HFFc6 (cell line): Measurements from ENCODE around the gene SLC10A7. TPM values are rescaled to one million over a fixed set of nuclear protein-coding genes. Genes with fewer than 3 reads are reported as not detected.
A peak's percentile ranks its signal among the peaks of the same experiment; 100 is the strongest.

Experiments
- DNase-seq: peaks from one replicate; pipeline ENCODE4 v3.0.0-alpha.2; 2018
- H3K27ac Mint-ChIP-seq: 2 replicates; pipeline ENCODE4 v1.8.0; 2020; ENCODE audit warnings: mild to moderate bottlenecking, mixed read lengths
- H3K27me3 Mint-ChIP-seq: 2 replicates; pipeline ENCODE4 v1.8.0; 2021; ENCODE audit warnings: mild to moderate bottlenecking, moderate library complexity, mixed read lengths; ENCODE audit not compliant: insufficient read depth
- H3K36me3 Mint-ChIP-seq: 2 replicates; pipeline ENCODE4 v1.8.0; 2021; ENCODE audit warnings: low read depth, mixed read lengths
- H3K4me1 Mint-ChIP-seq: 2 replicates; pipeline ENCODE4 v1.8.0; 2020; ENCODE audit warnings: low read depth, mixed read lengths
- H3K4me3 Mint-ChIP-seq: 2 replicates; pipeline ENCODE4 v1.8.0; 2020; ENCODE audit warnings: mild to moderate bottlenecking, moderate library complexity, mixed read lengths
- H3K9me3 Mint-ChIP-seq: 2 replicates; pipeline ENCODE4 v1.8.0; 2020; ENCODE audit warnings: mild to moderate bottlenecking, mixed read lengths
- CTCF ChIP-seq: fragments of 200-600 bp; sonication (generic); IDR thresholded peaks from 2 replicates; pipeline ENCODE4 v1.5.0; 2021; ENCODE audit warnings: antibody characterized with exemption, mild to moderate bottlenecking
- total RNA-seq, 6 experiments: library from RNA; stranded (reverse); fragmentation: NEBNext Ultra II Directional; extraction: Animal tissue kit (Norgen Biotek cat#: 25700); gene quantifications; 2 replicates in 1 of 6; 3 replicates in 5 of 6; pipeline ENCODE4 v1.2.3, GENCODE V29; 2021

The SLC10A7 gene
- total RNA-seq, 6 experiments from 2014 or later, result 8.8 to 13.2 (median 10.7) TPM

DNA sequence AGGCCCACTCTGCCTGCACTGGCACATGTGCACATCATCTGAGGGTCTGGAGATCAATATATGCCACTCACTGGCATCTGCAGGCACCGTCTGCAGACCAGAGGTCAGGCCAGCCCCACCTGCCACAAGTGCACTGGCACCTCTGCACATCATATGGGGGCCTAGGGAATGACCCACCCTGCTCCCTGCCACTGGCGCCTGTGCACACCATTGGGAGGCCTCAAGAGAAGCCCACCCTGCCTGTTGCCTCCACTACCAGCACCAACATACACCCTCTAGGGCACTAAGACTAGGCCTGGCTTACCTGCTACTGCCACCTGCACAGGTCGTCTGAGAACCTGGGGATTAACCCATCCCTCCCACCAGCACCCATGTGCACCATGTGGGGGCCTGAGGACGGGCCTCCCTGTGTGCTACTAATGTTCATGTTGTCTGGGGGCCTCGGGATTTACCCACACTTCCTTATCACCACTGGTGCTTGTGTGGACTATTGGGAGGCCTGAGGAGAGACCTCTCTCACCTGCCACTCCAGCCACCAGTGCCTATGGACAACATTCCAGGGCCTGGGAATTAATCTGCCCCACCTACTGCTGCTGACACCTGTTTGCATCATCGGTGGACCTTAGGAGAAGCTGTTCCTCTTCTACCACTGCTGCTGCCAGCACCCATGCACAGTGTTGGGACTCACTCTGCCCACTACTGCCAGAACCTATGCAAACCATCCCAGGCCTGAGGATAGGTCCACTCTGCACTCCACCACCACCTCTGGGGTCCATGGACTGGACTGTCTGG is 193.7 kb downstream of the SLC10A7 start:
- H3K27ac Mint-ChIP-seq, result peak overlapping the region; percentile 94
- TF ChIP-seq CTCF, result no peak
- no peaks in the 10 kb centered on the region for H3K4me1 Mint-ChIP-seq
- peaks cover 11% of the 10 kb centered on the region for H3K36me3 Mint-ChIP-seq
- no peaks in the 10 kb centered on the region for H3K27me3 Mint-ChIP-seq
- no peak for DNase-seq
- H3K9me3 Mint-ChIP-seq, result no peaks in the 10 kb centered on the region
- H3K4me3 Mint-ChIP-seq, result peak overlapping the region; percentile 56

- no peak overlapping the region for H3K4me3 Mint-ChIP-seq
- TF ChIP-seq CTCF, result no peak
- H3K27ac Mint-ChIP-seq, result no peak overlapping the region
Observed at GRCh38 chr4:146318894-146319293, 202.8 kb downstream of the SLC10A7 start.

DNA sequence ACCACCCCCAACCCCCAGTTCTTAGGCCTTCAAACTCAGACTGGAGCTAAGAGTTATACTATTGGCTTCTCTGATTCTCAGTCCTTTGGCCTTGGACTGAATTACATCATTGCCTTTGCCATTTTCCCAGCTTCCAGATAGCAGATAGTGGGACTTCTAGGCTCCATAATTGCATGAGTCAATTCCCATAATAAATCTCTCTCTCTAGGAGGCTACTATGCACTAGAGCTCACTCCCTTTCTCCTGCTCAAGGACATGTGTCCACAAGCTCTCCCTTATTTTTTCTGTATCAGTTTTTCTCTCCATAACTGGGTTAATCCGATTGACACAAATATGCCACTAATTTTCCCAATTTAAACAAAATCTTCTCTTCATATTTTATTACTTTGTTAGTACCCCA is 204.0 kb downstream of the SLC10A7 start:
- Mint-ChIP-seq H3K4me1 (no peaks in the 10 kb centered on the region), H3K36me3 (no peaks in the 10 kb centered on the region; the same call in 1 of the 2 replicates), H3K9me3 (no peaks in the 10 kb centered on the region), H3K27me3 (no peaks in the 10 kb centered on the region), H3K4me3 (no peak overlapping the region), H3K27ac (no peak overlapping the region)
- no peak for DNase-seq
- no peak for TF ChIP-seq CTCF

More at GRCh38 chr4:146318894-146319293, 202.8 kb downstream of the SLC10A7 start:
- no peak for DNase-seq
- Mint-ChIP-seq H3K36me3 (peaks cover 6% of the 10 kb centered on the region), H3K9me3 (no peaks in the 10 kb centered on the region), H3K4me1 (no peaks in the 10 kb centered on the region), H3K27me3 (no peaks in the 10 kb centered on the region)

GRCh38 chr4:146315184-146315583 is 206.6 kb downstream of the SLC10A7 start:
- H3K36me3 Mint-ChIP-seq, result no peaks in the 10 kb centered on the region
- no peak for TF ChIP-seq CTCF
- H3K4me3 Mint-ChIP-seq, result no peak overlapping the region
- H3K27ac Mint-ChIP-seq, result no peak overlapping the region
- H3K9me3 Mint-ChIP-seq, result no peaks in the 10 kb centered on the region
- peaks cover 9% of the 10 kb centered on the region; the same call in 1 of the 2 replicates for H3K4me1 Mint-ChIP-seq
- H3K27me3 Mint-ChIP-seq, result no peaks in the 10 kb centered on the region
- DNase-seq, result no peak

- TF ChIP-seq CTCF, result no peak
- DNase-seq, result no peak
- H3K9me3 Mint-ChIP-seq, result no peaks in the 10 kb centered on the region
- H3K4me1 Mint-ChIP-seq, result peaks cover 20% of the 10 kb centered on the region
- no peak overlapping the region for H3K27ac Mint-ChIP-seq
- no peaks in the 10 kb centered on the region for H3K36me3 Mint-ChIP-seq
- H3K27me3 Mint-ChIP-seq, result no peaks in the 10 kb centered on the region
- H3K4me3 Mint-ChIP-seq, result no peak overlapping the region
Observed at GRCh38 chr4:146311238-146311970, 210.3 kb downstream of the SLC10A7 start.
